Right lobe of liver (tissue), 4 donors: ENCODE results near the gene CCSER1.

Experiments used
- POLR2A ChIP-seq: fragments of 450-650 bp; IDR thresholded peaks from one replicate; pipeline ENCODE4 v1.6.1; 2017; ENCODE audit warnings: antibody characterized with exemption, mild to moderate bottlenecking
- TF ChIP-seq, protein P1 (sequence below), 4 donors: fragments of 200-600 bp in 3 of 4; fragments of 450-650 bp in 1 of 4; IDR thresholded peaks; one replicate each; pipeline versions ENCODE4 v1.5.1 to v1.8.0; 2016 to 2022; ENCODE audit warnings: antibody characterized with exemption in 4 of 4, mild to moderate bottlenecking in 2 of 4
- donor health status: DM: no; HTN: no; CAD: no.
- donor health status: DM: no; HTN: no; CAD: no.
- donor health status: DM: no; HTN: yes; CAD: no.

GRCh38 chr4:90837241-90837640 lies 710.0 kb downstream of the CCSER1 start:
- TF ChIP-seq, protein P1, sequence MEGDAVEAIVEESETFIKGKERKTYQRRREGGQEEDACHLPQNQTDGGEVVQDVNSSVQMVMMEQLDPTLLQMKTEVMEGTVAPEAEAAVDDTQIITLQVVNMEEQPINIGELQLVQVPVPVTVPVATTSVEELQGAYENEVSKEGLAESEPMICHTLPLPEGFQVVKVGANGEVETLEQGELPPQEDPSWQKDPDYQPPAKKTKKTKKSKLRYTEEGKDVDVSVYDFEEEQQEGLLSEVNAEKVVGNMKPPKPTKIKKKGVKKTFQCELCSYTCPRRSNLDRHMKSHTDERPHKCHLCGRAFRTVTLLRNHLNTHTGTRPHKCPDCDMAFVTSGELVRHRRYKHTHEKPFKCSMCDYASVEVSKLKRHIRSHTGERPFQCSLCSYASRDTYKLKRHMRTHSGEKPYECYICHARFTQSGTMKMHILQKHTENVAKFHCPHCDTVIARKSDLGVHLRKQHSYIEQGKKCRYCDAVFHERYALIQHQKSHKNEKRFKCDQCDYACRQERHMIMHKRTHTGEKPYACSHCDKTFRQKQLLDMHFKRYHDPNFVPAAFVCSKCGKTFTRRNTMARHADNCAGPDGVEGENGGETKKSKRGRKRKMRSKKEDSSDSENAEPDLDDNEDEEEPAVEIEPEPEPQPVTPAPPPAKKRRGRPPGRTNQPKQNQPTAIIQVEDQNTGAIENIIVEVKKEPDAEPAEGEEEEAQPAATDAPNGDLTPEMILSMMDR (IDR thresholded peaks at IDR 0.05), result no peak
- no peak for TF ChIP-seq POLR2A
